Endothelial cell of hepatic sinusoid (primary cell): ENCODE measurements around the gene SLC25A41.

Experiments used
- in situ Hi-C: cut with HindIII; loops from 2 replicates; pipeline ENCODE4 v1.10.0; 2017; ENCODE audit warnings: low sequenced_read_pairs

Gene SLC25A41

DNA sequence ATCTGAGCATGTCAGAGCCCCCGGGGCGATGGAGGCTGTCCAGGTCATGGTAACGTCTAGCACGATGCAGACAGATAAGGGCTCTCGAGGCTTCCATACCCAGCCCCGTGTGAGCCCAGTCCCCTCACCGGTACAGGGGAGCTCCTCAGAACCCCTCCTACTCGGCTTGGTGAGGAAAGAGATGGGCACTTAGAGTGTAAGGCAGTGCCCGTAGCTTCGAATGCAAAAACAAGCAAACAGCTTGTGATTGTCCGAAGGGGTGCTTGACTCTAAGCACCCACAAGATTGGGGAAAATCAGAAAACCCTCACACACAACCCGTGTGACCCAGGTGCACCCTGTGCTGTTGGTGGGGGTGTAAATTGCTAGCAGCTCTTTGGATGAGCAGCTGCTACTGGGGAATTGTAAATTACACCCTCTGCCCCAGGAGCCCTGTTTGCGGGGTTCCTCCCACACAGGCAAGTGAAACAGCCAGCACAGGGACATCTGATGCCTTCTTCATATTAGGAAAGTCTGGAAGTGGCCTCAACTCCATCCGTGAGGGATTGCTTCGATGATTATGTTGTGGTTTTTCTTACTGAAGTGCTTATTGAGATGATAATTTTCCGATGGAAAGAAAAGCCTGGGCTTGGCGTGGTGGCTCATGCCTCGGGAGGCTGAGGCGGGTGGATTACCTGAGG is 56.9 kb downstream of the SLC25A41 start:
- in situ Hi-C loops = no loop called here
